HepG2 (cell line): ENCODE results near the gene AP1S3. TPM values are rescaled to one million over a fixed set of nuclear protein-coding genes. Genes with fewer than 3 reads are reported as not detected.
"Not testable (repeated sequence)": the region's sequence is repeated elsewhere in the genome, so short reads cannot be mapped to it uniquely, and the experiment has no call there.

ENCODE experiments used
- ATAC-seq: fragments of 200-7000 bp; cut with Tn5 transposase; 3 replicates; pipeline ENCODE4 v1.9.1; 2020; ENCODE audit warnings: mild to moderate bottlenecking, moderate library complexity
- BruUV-seq: library from RNA; stranded (reverse); fragments of 400-500 nt; replicated peaks from 2 replicates; lab custom pipeline; 2021; lab: Mats Ljungman, UMichigan
- CTCF ChIA-PET: fragments of 300-600 bp; formaldehyde crosslinking; extraction: SDS; loops from one replicate; lab custom pipeline; 2021; ENCODE audit warnings: low total read pairs, inconsistent platforms, low intra/inter-chr PET ratio; lab: Yijun Ruan, JAX
- POLR2A ChIA-PET: fragments of 350-600 bp; sonication (Branson Sonifier 250); formaldehyde crosslinking; loops from one replicate; lab custom pipeline; 2020; ENCODE audit warnings: antibody characterized with exemption, inconsistent platforms; lab: Yijun Ruan, JAX
- DNase-seq: peaks from one replicate; pipeline ENCODE4 v3.0.0-alpha.2; 2015; ENCODE audit warnings: low spot score
- FAIRE-seq: peaks from 3 replicates; lab custom pipeline; 2011; peaks lifted over from hg19 to GRCh38; lab: Jason Lieb, UNC
- H2AFZ ChIP-seq: one replicate; pipeline ENCODE4 v1.6.1; 2011; ENCODE audit warnings: low read length, inconsistent platforms
- H3K27ac ChIP-seq: fragments of 300-600 bp; 3 replicates; pipeline ENCODE4 v1.8.0; 2011; ENCODE audit warnings: mixed run types, mild to moderate bottlenecking, mixed read lengths, low read length, inconsistent platforms; ENCODE audit not compliant: insufficient read depth; ENCODE audit errors: extremely low read length
- H3K27me3 ChIP-seq, 2 experiments: fragments of 200-600 bp in 1 of 2; 2 replicates in 1 of 2; 3 replicates in 1 of 2; pipeline versions ENCODE4 v1.6.0 to v1.8.0; 2011; ENCODE audit warnings: low read length in 2 of 2, mild to moderate bottlenecking in 2 of 2, moderate library complexity in 2 of 2, inconsistent platforms in 1 of 2; ENCODE audit not compliant: insufficient read depth in 2 of 2, control insufficient read depth in 1 of 2
- H3K36me3 ChIP-seq, 2 experiments: fragments of 200-600 bp in 1 of 2; replicated peaks in 1 of 2; 2 replicates in 1 of 2; 3 replicates in 1 of 2; pipeline versions ENCODE4 v1.5.1 to v1.8.0; 2011; ENCODE audit warnings: low read length in 2 of 2, inconsistent platforms in 1 of 2; ENCODE audit not compliant: insufficient read depth in 2 of 2, control insufficient read depth in 1 of 2
- H3K4me1 ChIP-seq: 2 replicates; pipeline ENCODE4 v1.5.1; 2012; ENCODE audit warnings: low read length, inconsistent platforms; ENCODE audit not compliant: insufficient read depth
- H3K4me2 ChIP-seq: 2 replicates; pipeline ENCODE4 v1.6.0; 2011; ENCODE audit warnings: low read depth, low read length, inconsistent platforms
- H3K4me3 ChIP-seq, 3 experiments: fragments of 200-600 bp in 1 of 3; sonication (generic), shearing (Covaris generic) in 1 of 3; replicated peaks in 1 of 3; 2 replicates each; pipeline ENCODE4 v1.5.1; 2011 to 2016; ENCODE audit warnings: low read length in 3 of 3, inconsistent platforms in 2 of 3, low read depth in 2 of 3, mild to moderate bottlenecking in 2 of 3, control low read depth in 1 of 3, mixed read lengths in 1 of 3; ENCODE audit not compliant: insufficient read depth in 1 of 3
- H3K79me2 ChIP-seq: one replicate; pipeline ENCODE4 v1.6.1; 2011; ENCODE audit warnings: low read length, inconsistent platforms; ENCODE audit not compliant: insufficient read depth
- H3K9ac ChIP-seq: 2 replicates; pipeline ENCODE4 v1.6.0; 2011; ENCODE audit warnings: mild to moderate bottlenecking, low read depth, low read length, inconsistent platforms; ENCODE audit not compliant: insufficient read depth
- H3K9me3 ChIP-seq: 2 replicates; pipeline ENCODE4 v1.5.1; 2012; ENCODE audit warnings: mild to moderate bottlenecking, low read length
- H4K20me1 ChIP-seq: 2 replicates; pipeline ENCODE4 v1.6.0; 2011; ENCODE audit warnings: inconsistent platforms, mild to moderate bottlenecking, low read length, moderate library complexity; ENCODE audit not compliant: insufficient read depth
- ZMYM3 ChIP-seq: sonication (generic); formaldehyde crosslinking; IDR thresholded peaks from 2 replicates; pipeline ENCODE4 v1.5.1; 2020; ENCODE audit warnings: mild to moderate bottlenecking, missing genetic modification reagents
- ZNF260 ChIP-seq: sonication (generic); formaldehyde crosslinking; IDR thresholded peaks from 2 replicates; pipeline ENCODE4 v1.4.0; 2020; ENCODE audit warnings: missing genetic modification reagents, low read depth, mild to moderate bottlenecking, borderline replicate concordance
- WGBS: methylation state at CpG from one replicate; pipeline ENCODE4 v1.1.6; 2017; ENCODE audit warnings: low lambda C conversion rate; 5-methylcytosine and 5-hydroxymethylcytosine counted together
- in situ Hi-C: cut with HindIII; loops from 2 replicates; pipeline ENCODE4 v1.10.0; 2017; ENCODE audit warnings: low pct_unique_long_range_greater_than_20kb; ENCODE audit not compliant: extremely low pct_ligation_motif_present
- intact Hi-C: fragments of 100-400 bp; cut with micrococcal nuclease; formaldehyde crosslinking; loops from one replicate; pipeline ENCODE4 v1.10.0; 2022; ENCODE audit not compliant: unreplicated experiment
- polyA plus RNA-seq, 8 experiments: library from polyadenylated mRNA; depleted of rRNA in 3 of 8; stranded (reverse) in 7 of 8; unstranded in 1 of 8; fragments of >200 nt; fragmentation: Illumina TruSeq in 4 of 8; extraction: Trizol in 4 of 8; gene quantifications; 2 replicates each; pipeline versions ENCODE4 v1.2.1 to v1.2.3, GENCODE V29; 2011 to 2016; ENCODE audit warnings: low read depth in 4 of 8, missing spikeins in 1 of 8, mixed read lengths in 1 of 8; ENCODE audit not compliant: insufficient read depth in 1 of 8
- total RNA-seq, 5 experiments: library from RNA; depleted of rRNA; stranded (reverse); fragments of >200 nt; fragmentation: Illumina TruSeq; extraction: Trizol; gene quantifications; 2 replicates each; pipeline ENCODE4 v1.2.3, GENCODE V29; 2016; ENCODE audit warnings: low read depth in 1 of 5

The AP1S3 gene
- total and polyA plus RNA-seq, 2 of the 13 experiments (the other 11 are each of a cell fraction or from before 2014, with no cell fraction given) = 3.0 to 16.3 TPM

DNA sequence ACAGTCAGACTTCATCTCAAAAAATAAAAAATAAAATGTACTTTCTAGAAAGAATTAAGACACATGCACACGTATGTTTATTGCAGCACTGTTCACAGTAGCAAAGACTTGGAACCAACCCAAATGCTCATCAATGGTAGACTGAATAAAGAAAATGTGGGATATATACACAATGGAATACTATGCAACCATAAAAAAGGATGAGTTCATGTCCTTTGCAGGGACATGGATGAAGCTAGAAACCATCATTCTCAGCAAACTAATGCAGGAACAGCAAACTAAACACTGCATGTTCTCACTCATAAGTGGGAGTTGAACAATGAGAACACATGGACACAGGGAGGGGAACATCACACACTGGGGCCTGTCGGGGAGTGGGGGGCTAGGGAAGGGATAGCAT, 35.4 kb upstream of the AP1S3 start:
- H2AFZ ChIP-seq, CTCF ChIA-PET, intact Hi-C loops, H3K4me2 ChIP-seq, H3K9me3 ChIP-seq, DNase-seq, H3K27ac ChIP-seq, H3K9ac ChIP-seq, FAIRE-seq: not testable (repeated sequence)
- 99% methylated on average over 2 of the region's 2 CpGs for WGBS
- peaks cover 16% of the 10 kb centered on the region for H3K4me1 ChIP-seq
- TF ChIP-seq ZNF260 (CRISPR knock-in tag) (0 out of 2 replicates have a peak, but pooled peaks have one; percentile 86), ZMYM3 (CRISPR knock-in tag) (0 out of 2 replicates have a peak, but pooled peaks have one; percentile 14)
- TF ChIP-seq, all 625 proteins: peak for 2; not testable (repeated sequence) for 623
- POLR2A ChIA-PET = interaction anchor here (1.1 to 1.6 kb wide), 2 partner anchors 11 to 57 kb away, joined by 3 to 4 read pairs; no protein-coding TSS in a partner anchor
- H3K79me2 ChIP-seq, in situ Hi-C loops, H3K4me3 ChIP-seq, H3K27me3 ChIP-seq, ATAC-seq, BruUV-seq, H4K20me1 ChIP-seq: not testable (repeated sequence)
- peaks cover 5 to 15% of the 10 kb centered on the region in 2 experiments for H3K36me3 ChIP-seq

- H3K9me3 ChIP-seq, H3K27ac ChIP-seq, H3K27me3 ChIP-seq, FAIRE-seq, BruUV-seq, H3K4me3 ChIP-seq, H3K36me3 ChIP-seq, in situ Hi-C loops, CTCF ChIA-PET, ATAC-seq, H3K79me2 ChIP-seq, H4K20me1 ChIP-seq, DNase-seq, intact Hi-C loops, H3K4me2 ChIP-seq, H3K9ac ChIP-seq, H2AFZ ChIP-seq: not testable (repeated sequence)
- WGBS = 96% methylated on average over 12 of the region's 12 CpGs
- peaks cover 16% of the 10 kb centered on the region for H3K4me1 ChIP-seq
- POLR2A ChIA-PET = interaction anchor here (0.6 to 1.1 kb wide), 2 partner anchors 10 to 58 kb away, joined by 3 read pairs; no protein-coding TSS in a partner anchor
Measured at GRCh38 chr2:223871661-223872060, 34.3 kb upstream of the AP1S3 start.
